ENCODE results near the gene SPTAN1. TPM values are rescaled to one million over a fixed set of nuclear protein-coding genes. Genes with fewer than 3 reads are reported as not detected.

Gene SPTAN1
- total RNA-seq, 1 donor from 2014 or later: 810 TPM

- TF ChIP-seq, protein P1, sequence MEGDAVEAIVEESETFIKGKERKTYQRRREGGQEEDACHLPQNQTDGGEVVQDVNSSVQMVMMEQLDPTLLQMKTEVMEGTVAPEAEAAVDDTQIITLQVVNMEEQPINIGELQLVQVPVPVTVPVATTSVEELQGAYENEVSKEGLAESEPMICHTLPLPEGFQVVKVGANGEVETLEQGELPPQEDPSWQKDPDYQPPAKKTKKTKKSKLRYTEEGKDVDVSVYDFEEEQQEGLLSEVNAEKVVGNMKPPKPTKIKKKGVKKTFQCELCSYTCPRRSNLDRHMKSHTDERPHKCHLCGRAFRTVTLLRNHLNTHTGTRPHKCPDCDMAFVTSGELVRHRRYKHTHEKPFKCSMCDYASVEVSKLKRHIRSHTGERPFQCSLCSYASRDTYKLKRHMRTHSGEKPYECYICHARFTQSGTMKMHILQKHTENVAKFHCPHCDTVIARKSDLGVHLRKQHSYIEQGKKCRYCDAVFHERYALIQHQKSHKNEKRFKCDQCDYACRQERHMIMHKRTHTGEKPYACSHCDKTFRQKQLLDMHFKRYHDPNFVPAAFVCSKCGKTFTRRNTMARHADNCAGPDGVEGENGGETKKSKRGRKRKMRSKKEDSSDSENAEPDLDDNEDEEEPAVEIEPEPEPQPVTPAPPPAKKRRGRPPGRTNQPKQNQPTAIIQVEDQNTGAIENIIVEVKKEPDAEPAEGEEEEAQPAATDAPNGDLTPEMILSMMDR (IDR thresholded peaks at IDR 0.05; ENCODE audit: unreplicated experiment): no peak
- Mint-ChIP-seq H3K9me3 (ENCODE audit: unreplicated experiment) (no peaks in the 10 kb centered on the region), H3K27ac (ENCODE audit: unreplicated experiment) (no peak overlapping the region), H3K27me3 (ENCODE audit: unreplicated experiment) (peaks cover 7% of the 10 kb centered on the region), H3K36me3 (ENCODE audit: low read depth, unreplicated experiment) (no peaks in the 10 kb centered on the region), H3K4me3 (ENCODE audit: unreplicated experiment) (no peak overlapping the region), H3K4me1 (ENCODE audit: unreplicated experiment) (peaks cover 35% of the 10 kb centered on the region)
- no peak for DNase-seq (ENCODE audit: low spot score)
These were observed 1.3 kb downstream of the SPTAN1 start for GRCh38 chr9:128553728-128554127.

GRCh38 chr9:128554155-128554862 lies 1.9 kb downstream of the SPTAN1 start:
- peak; percentile 45 for DNase-seq (ENCODE audit: low spot score)
- Mint-ChIP-seq H3K4me3 (ENCODE audit: unreplicated experiment) (no peak overlapping the region), H3K9me3 (ENCODE audit: unreplicated experiment) (no peaks in the 10 kb centered on the region), H3K27ac (ENCODE audit: unreplicated experiment) (no peak overlapping the region), H3K27me3 (ENCODE audit: unreplicated experiment) (peaks cover 7% of the 10 kb centered on the region), H3K4me1 (ENCODE audit: unreplicated experiment) (peaks cover 40% of the 10 kb centered on the region), H3K36me3 (ENCODE audit: low read depth, unreplicated experiment) (no peaks in the 10 kb centered on the region)
- TF ChIP-seq, protein P1 (IDR thresholded peaks at IDR 0.05; ENCODE audit: unreplicated experiment): no peak

GRCh38 chr9:128555180-128555721 lies 2.9 kb downstream of the SPTAN1 start:
- no peaks in the 10 kb centered on the region for H3K36me3 Mint-ChIP-seq (ENCODE audit: low read depth, unreplicated experiment)
- no peak overlapping the region for H3K4me3 Mint-ChIP-seq (ENCODE audit: unreplicated experiment)
- TF ChIP-seq, protein P1 (IDR thresholded peaks at IDR 0.05; ENCODE audit: unreplicated experiment): no peak
- peaks cover 36% of the 10 kb centered on the region for H3K4me1 Mint-ChIP-seq (ENCODE audit: unreplicated experiment)
- DNase-seq (ENCODE audit: low spot score): peak; percentile 28
- peaks cover 5% of the 10 kb centered on the region for H3K27me3 Mint-ChIP-seq (ENCODE audit: unreplicated experiment)
- no peak overlapping the region for H3K27ac Mint-ChIP-seq (ENCODE audit: unreplicated experiment)
- H3K9me3 Mint-ChIP-seq (ENCODE audit: unreplicated experiment): no peaks in the 10 kb centered on the region

GRCh38 chr9:128556276-128556675 lies 3.9 kb downstream of the SPTAN1 start:
- H3K27me3 Mint-ChIP-seq (ENCODE audit: unreplicated experiment): peaks cover 5% of the 10 kb centered on the region
- H3K9me3 Mint-ChIP-seq (ENCODE audit: unreplicated experiment): no peaks in the 10 kb centered on the region
- peak overlapping the region; percentile 15 for H3K4me3 Mint-ChIP-seq (ENCODE audit: unreplicated experiment)
- TF ChIP-seq, protein P1 (IDR thresholded peaks at IDR 0.05; ENCODE audit: unreplicated experiment): no peak
- no peak for DNase-seq (ENCODE audit: low spot score)
- peak overlapping the region; percentile 59 for H3K27ac Mint-ChIP-seq (ENCODE audit: unreplicated experiment)
- peaks cover 31% of the 10 kb centered on the region for H3K4me1 Mint-ChIP-seq (ENCODE audit: unreplicated experiment)
- H3K36me3 Mint-ChIP-seq (ENCODE audit: low read depth, unreplicated experiment): no peaks in the 10 kb centered on the region

- H3K4me3 Mint-ChIP-seq (ENCODE audit: unreplicated experiment): peak overlapping the region; percentile 42
- TF ChIP-seq, protein P1 (IDR thresholded peaks at IDR 0.05; ENCODE audit: unreplicated experiment): no peak
- peak overlapping the region; percentile 59 for H3K27ac Mint-ChIP-seq (ENCODE audit: unreplicated experiment)
- peaks cover 27% of the 10 kb centered on the region for H3K4me1 Mint-ChIP-seq (ENCODE audit: unreplicated experiment)
- DNase-seq (ENCODE audit: low spot score): no peak
- no peaks in the 10 kb centered on the region for H3K27me3 Mint-ChIP-seq (ENCODE audit: unreplicated experiment)
- no peaks in the 10 kb centered on the region for H3K9me3 Mint-ChIP-seq (ENCODE audit: unreplicated experiment)
- H3K36me3 Mint-ChIP-seq (ENCODE audit: low read depth, unreplicated experiment): peaks cover 4% of the 10 kb centered on the region
These were observed 4.7 kb downstream of the SPTAN1 start for GRCh38 chr9:128556926-128557634.
